ENCODE measurements around the gene RETREG2.

RETREG2 gene

DNA sequence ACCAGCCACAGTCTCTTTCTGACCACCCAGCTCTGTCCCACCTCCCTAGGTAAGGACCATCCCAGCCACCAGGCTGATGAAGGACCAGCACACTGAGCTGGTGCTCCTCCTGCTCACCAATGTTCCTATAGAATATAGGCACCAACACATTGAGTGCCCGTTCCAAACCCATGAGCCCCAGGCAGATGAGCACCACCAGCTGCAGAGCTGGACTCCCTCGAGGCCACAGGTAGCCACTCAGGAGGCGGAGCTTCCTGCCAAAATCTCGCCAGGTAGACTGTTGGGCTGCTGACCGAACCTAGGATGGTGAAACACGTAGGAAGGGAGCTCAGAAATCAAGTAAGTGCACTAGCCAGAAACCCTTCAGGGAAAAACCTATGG lies 38.5 kb downstream of the RETREG2 start:
- DNase-seq: no peak

DNA sequence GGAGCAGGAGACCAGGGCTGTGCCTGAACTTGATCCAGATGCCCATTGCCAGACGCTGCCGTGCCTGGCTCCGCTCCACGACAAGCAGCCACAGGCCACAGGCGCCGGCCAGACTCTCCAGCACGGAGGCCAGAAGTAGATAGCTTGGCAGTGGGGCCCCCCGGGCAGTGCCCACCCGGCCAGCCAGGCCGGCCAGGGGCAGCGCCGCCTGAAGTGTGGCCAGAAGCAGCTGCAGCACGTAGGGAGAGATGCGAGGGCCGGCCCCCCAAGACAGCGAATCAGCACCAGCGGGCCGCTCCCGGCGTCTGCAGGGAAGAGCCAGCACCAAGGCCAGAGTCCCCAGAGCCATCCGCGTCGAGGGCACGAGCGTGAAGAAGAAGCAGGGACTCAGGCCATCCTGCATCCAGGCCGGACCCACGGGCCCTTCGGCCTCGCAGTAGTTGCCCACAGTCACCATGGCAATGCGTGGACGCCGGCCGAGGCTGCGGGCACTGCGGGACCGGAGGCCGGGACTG lies 40.2 kb downstream of the RETREG2 start:
- peak; percentile 17 for DNase-seq

DNA sequence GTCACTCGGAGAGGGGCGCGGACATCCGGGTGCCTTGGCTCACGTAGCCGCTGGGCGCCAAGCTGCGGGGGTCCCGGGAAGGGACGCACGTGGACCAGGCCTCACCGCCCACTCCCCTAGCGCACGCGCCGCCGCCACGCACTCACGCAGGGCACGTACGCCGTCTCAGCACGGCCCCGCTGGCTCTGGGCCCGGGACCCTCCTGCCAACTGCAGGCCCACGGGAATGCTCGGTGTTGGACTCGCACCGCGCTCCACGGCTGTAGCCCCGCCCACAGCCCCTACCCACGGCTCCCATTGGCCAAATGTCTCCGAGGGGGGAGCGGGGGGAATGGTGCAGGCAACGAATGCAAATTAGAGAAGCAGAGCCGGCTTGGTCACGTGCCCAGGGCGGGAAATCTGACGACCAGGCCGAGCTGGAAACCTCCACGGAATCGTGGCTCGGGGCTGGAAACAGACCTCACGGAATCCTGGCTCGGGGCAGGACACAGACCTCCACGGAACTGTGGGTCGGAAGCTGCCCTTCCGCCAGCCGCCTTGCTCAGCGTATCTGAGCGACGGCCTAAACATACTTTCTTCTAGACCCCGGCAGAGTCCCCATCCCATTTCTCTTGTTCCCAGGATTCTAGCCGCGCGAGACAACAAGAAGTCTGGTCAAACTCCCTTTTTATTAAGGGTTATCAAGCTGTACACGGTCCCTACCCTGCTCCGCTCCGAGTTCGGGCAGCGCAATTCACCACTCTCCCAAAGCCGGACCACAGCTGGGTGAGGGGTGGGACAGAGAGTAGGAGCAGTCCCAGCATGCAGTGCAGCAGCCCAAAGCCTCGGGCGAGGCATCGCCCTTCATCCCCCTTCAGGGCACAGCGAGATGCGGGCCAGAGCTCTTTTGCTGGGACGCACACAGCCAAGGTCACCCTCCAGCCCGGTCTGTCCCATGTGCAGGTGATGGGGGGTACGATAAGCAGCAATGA lies 40.9 kb downstream of the RETREG2 start, which contains the start of gene ABCB6:
Gene ABCB6 (minus strand): TSS at position 227 of the 970 bp plus-strand sequence. CDS start 285 bp downstream, outside the sequence.
- peak; percentile 82 for DNase-seq

DNA sequence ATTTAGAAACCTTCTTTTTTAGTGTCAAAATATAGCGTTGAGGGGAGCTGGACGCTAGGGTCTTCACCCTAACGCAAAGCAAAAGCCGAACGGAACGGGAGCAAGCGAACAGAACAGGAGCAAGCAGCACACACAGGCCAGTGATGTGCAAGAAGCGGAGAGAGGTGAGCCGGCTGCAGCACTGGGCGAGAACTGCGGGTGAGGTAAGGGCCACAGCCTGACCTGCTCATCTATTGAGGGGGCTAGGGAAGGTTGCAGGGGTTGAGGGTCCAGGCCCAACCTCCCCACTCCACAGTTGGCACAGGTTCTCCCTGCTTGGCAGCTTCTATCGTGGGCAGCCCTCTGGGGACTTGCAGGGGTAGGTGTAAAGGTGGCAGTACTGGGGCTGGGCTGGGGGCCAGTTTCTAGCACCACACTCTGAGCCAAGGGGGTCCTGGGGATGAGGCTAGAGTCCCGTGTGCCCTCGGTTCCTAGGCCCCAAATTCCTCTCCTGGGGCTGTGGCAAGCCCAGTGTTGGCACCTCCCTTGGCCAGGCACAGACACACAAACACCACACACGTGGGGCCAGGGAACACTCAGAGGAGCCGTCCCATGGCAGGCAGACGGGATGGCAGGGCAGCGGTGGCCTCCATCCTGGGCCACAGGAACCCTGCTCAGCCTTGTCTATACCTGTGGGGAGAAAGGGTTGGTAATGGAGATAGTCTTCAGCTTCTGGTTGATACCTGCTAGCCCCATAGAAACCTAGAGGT lies 41.9 kb downstream of the RETREG2 start:
- no peak for DNase-seq

DNA sequence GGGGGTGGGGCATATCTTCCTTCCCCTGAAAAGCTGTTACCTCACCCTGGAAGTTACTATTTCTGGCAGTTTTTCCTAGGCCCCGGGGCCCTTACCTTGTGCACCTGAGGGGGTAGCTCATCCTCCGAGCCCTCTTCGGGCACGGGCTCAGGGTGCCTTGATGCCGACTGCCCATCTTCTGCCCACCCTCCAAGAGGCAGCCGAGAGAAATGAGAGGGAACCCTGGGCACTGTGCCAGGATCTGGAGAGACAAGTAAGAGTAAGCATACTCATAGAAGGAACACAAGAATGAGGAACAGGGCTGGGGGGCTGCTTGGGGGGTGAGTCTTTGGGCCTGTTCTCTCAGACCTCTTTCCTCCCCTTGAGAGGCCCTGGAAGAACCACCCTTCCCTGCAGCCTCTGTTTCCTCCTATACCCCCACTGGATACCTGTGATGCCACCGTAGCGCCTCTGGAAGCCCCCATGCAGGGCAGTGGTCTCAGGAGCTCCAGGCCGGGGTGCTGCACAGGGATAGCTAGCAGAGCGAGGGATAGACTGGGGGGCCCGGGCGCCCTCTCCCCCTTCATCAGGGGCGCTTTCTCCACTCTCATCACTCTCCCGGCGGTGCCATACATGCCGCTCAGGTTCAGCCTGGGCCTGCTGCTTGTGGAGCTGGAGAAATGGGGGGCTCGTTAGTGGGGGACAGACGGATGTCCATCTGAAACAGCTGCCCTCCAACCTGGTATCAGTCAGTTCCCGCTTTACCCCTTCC lies 42.8 kb downstream of the RETREG2 start:
- DNase-seq: no peak

DNA sequence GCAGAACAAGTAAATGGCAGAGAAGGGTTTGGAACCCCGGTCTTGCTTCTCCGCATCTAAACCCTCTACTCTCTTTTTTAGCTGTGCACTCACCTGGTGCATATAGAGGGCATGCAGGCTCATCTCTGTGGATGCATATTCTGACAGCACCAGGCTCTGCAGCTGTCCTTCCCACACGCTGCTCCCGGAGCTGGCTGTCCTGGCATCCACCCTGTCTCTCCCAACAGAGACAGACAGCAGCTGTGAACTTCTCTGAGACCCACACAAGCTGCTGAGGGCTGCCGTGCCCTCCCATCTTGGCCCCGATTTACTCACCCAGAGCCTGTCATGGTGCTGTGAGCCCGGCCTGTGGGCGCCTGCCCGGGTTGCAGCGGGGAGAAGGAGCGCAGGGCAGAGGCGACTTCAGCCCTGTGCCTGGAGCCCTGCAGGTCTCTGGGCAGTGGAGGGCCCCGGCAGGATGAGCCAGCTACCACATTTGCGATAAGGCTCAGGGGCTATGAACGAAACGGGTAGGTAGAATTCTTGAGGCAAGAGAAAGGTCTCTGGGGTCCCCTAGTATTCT lies 44.0 kb downstream of the RETREG2 start:
- no peak for DNase-seq

DNA sequence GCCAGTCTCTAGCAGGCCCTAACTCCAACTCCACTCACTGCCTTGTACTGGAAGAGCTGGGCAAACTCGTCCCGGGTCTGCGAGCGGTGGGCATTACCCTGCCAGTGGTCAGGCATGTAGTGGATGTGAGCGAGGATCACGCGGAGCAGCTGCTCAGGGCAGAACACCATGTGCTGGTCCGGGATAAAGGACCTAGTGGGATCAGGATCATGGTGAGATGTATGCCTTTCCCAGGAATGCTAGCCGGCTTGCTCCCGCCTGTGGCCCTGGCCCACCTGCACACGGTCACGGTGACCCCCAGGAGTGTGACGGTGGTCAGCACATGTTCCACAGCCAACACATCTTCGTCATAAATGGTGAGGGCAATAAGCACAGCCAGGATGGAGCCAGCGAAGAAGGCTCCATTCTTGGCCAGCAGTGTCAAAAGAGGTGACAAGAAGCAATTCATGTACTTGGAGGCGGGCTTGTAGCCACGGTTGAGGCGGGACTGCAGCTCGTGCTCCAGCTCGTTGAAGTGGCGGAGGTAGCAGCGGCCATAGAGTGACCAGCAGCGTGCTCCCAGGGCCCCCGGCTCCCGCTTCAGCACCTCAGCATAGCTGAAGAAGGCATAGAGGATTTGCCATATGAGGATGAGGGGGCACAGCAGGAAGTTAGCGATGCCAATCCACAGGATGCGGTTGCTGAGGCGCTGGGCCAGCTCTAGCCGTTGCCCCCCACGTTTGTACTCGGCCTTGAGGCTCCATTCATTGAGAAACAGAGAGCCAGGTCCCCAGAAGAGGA lies 45.9 kb downstream of the RETREG2 start:
- DNase-seq: no peak

DNA sequence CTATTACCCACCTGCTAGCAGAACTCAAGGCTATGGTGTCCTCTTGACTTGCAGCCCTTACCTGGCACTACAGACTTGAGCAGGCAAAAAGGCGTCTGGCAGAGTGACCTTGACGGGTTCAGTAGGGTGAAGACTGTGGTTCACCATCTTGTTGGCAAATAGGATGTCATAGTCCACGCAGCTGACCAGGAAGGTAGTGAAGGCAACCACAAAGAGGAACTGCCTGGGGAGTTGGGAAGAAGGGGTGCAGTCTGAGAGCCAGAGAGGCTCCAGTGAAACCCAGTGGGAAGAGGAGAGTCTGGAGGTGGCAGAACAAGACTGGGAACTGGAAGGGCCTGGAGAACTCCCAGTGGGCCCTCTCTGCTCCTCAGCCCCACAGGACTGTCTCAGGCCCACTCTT lies 47.3 kb downstream of the RETREG2 start:
- DNase-seq: no peak

DNA sequence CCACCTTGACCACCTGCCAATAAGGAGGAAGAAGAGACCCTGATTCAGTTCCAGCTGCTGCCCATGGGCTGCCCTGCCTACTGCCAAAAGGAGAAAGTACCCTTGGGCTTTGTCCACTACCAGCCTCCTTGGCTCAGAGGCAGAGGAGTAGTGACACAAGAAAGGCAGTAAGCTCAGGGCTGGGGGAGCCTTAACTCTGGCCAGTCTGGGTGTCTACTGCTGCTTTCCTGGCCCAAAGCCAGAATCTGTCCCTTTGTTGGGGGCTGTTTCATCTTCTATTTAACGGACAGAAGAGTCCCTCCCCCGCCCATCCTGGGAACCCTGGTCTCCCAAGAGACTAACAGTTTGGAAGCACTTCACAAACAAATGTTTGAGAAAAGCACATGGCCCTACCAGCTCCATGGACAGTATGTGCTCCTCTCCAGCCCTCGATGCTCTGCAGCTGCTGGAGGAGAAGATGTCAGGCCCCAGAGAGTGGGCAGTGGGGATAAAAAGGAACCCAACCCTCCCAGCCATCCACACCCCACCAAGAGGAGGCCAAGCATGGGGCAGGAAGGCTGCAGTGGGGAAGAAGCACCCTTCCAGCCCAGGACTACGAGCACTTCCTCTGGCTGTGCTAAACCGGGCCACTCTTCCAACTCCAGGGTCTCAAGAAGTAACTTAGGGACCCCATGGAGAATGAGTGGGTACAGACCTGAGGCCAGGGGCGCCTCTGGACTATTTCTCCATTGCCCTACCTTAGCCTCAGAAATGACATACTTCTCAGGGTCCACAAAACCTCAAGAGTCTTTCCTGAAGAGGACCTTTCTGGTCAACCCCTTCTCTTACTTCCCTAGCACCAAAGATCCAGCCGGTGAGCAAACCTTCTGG lies 50.2 kb downstream of the RETREG2 start:
- DNase-seq: no peak

DNA sequence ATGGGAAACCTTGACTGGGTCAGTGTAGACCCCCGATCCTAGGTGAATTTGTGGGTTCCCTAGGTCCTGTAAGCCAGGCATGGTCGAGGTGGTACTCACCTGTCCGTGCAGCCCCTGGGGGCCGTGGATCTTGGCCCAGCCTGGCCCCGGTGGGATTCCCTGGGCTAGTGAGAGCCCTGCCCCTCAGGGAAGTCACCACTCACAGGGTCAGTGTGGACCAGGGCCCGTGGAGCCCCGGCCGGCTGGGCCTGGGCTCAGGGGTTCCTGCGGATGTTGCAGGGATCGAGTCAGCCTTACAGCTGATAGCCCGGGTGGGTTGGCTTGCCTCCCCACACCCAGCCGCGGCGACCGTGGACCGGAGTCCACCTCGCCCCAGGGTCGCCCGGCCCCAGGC lies 50.8 kb downstream of the RETREG2 start:
- no peak for DNase-seq

DNA sequence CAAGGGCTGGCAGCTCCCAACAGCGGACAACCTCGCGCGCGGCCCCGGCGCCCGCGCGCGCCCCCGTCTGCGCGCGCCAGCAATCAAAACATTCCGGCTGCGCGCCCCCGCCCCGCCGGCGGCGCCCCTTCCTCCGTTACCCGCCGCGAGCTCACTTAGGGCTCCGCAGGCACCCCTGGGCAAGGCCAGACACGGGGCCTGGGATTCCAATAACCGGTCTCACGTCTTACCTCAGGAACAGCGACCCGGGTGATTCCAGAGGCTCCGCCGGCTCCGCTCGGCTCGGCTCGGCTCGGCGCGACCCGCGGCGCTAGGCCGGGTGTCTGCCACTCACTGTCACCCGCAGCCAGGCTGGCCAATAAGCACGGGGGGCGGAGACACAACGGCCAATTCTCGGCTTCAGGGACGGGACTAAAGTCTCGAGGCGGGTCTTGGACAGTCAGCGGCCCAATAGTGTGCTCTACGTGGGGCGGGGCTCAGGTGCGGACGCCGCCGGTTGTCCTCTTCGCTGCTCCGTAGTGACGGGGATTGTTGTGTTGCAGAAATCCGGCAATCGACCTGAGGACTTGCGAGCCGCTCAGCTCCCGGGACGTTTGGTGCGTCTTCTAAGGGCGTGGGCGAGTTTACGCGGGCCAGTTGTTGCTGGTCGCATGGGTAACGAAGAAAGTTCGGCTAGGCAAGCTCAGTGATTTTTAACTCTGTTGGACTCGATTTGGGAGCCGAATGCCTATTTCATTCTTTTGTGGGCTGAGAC lies 51.4 kb downstream of the RETREG2 start, which contains the start of the genes ANKZF1 and ATG9A:
Gene ANKZF1 (plus strand): TSS at position 502 of the 754 bp plus-strand sequence. CDS start 452 bp downstream, outside the sequence.
Gene ATG9A (minus strand): TSS at position 332 of the 754 bp plus-strand sequence. CDS start 1,612 bp downstream, outside the sequence.
- DNase-seq: peak; percentile 99

DNA sequence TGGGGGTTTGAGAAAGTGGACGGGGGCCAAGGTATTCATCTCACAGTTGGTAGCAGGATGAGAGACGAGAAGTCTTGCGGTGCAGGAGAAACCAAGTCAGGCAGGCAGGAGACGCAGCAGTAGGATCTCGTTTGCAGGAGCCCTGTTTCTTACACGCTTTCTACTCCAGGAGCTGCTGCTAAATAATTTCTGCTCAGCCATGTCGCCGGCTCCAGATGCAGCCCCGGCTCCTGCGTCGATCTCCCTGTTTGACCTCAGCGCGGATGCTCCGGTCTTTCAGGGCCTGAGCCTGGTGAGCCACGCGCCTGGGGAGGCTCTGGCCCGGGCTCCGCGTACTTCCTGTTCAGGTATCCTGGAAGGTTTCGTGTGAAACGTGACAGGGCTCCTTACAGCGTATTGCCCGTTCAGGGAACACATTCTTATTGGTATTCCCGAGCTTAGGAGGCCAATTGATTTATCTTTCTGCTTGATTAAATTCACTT lies 52.0 kb downstream of the RETREG2 start:
- DNase-seq: peak; percentile 38

DNA sequence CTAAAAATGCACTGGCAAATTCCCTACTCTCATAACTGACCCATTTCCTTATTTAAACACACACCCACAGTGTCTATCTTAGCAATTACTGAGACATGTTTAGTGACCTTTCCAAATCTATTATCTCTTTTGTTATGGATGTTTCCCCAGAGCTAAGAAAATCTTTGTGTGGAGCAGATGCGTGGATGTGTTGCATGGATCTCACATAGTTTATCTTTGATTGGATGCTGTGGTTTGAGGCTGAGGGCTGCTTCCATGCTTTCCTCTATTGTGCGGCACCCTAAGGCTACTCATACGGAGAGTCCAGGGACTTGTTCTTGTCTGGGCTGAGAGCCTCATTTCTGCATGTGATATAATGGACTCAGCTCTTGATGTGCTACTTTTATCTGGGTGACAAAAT lies 56.3 kb downstream of the RETREG2 start:
- DNase-seq: no peak
